ENCODE measurements around the gene DDR1.
"Not testable (repeated sequence)": the region's sequence is repeated elsewhere in the genome, so short reads cannot be mapped to it uniquely, and the experiment has no call there.

Gene DDR1

DNA sequence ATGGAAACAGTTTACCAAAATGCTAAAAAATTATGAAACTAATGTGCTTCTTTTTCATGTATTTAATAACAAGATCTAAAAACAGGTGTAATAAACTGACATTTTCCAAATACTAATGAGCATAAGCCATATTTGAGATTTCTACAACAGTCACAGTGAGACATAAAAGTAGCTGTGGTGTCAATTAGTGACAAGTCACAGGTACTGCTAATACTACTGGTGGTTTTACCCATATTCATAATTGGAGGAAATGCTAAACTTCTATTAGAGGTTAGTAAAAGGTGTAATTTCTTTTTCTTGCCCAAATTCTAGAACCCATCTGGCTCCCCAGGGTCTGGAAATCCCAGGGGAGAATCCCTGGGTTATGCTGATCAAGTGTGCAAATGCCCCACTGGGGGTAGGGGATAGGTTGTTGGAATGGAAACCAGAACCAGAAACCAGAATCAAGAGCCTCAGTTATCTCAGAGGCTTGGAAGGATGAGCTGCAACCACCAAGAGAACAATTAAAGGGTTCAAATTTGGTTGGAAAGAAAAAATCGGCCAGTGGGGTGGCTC is 16.6 kb downstream of the DDR1 start:
- no peak overlapping the region for H3K4me3 ChIP-seq (ENCODE audit: low read depth, low read length)
- no peak for DNase-seq (ENCODE audit: low read depth)
- in situ Hi-C loops (cut with HindIII; ENCODE audit: low sequenced_read_pairs) = no loop called here
- TF ChIP-seq CTCF (IDR thresholded peaks at IDR 0.05; ENCODE audit: low read depth, low read length, missing control alignments) = no peak

DNA sequence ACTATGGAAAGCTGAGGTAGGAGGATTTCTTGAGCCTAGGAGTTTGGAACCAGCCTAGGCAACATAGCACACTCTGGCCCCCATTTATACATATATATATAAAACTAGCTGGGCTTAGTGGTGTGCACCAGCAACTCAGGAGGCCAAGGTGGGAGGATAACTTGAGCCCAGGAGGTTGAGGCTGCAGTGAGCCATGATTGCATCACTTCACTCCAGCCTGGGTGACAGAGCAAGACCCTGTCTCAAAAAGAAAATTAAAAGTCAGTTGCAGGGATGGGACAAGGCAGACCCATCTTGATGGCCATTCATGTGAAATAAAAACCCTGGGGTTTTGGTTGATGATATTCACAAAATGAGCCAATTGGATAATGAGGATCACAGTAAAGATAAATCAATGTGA is 17.1 kb downstream of the DDR1 start:
- in situ Hi-C loops (cut with HindIII; ENCODE audit: low sequenced_read_pairs) = no loop called here
- H3K4me3 ChIP-seq (ENCODE audit: low read depth, low read length) = no peak overlapping the region
- no peak for TF ChIP-seq CTCF (IDR thresholded peaks at IDR 0.05; ENCODE audit: low read depth, low read length, missing control alignments)
- no peak for DNase-seq (ENCODE audit: low read depth)

GRCh38 chr6:30902196-30902595 is 17.9 kb downstream of the DDR1 start:
- in situ Hi-C loops (cut with HindIII; ENCODE audit: low sequenced_read_pairs); DNase-seq (ENCODE audit: low read depth); H3K4me3 ChIP-seq (ENCODE audit: low read depth, low read length): not testable (repeated sequence)

DNA sequence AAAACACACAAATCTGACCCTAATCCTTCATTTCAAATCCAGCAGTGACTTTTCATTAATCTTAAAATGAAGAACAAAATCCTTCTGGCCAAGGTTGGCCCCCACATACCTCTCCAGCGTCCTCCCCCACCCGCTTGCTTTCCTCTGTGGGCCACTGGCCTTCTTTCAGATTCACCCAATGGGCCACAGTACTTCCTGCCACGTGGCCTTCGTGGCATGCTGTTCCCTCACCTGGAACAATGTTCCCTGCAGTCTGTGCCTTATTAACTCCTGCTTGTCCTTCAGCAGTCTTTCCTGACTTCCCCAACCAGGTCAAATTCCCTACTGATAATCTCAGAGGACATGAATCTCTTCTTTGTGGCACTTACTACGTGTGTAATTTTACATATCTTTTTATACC is 18.4 kb downstream of the DDR1 start:
- no peak overlapping the region for H3K4me3 ChIP-seq (ENCODE audit: low read depth, low read length)
- no peak for TF ChIP-seq CTCF (IDR thresholded peaks at IDR 0.05; ENCODE audit: low read depth, low read length, missing control alignments)
- in situ Hi-C loops (cut with HindIII; ENCODE audit: low sequenced_read_pairs) = no loop called here
- DNase-seq (ENCODE audit: low read depth) = no peak

- H3K4me3 ChIP-seq (ENCODE audit: low read depth, low read length) = no peak overlapping the region
- no peak for DNase-seq (ENCODE audit: low read depth)
- in situ Hi-C loops (cut with HindIII; ENCODE audit: low sequenced_read_pairs) = no loop called here
- no peak for TF ChIP-seq CTCF (IDR thresholded peaks at IDR 0.05; ENCODE audit: low read depth, low read length, missing control alignments)
These were observed 18.9 kb downstream of the DDR1 start for GRCh38 chr6:30903236-30903635.

DNA sequence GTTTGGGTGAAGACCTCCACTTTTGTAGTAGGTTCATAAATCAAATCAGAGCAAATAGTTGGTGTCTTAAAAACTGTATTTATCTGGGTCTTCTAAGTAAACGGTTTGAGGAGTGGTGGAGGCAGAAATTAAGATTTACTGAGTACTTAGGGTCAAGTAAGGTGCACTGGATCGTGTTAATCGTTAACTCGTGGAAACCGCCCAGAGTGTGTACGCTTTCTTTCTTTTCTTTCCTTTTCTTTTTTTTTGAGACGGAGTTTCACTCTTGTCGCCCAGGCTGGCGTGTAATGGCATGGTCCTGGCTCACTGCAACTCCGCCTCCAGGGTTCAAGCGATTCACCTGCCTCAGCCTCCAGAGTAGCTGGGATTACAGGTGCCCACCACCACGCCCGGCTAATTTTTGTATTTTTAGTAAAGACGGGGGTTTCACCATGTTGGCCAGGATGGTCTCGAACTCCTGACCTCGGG is 23.0 kb downstream of the DDR1 start:
- in situ Hi-C loops (cut with HindIII; ENCODE audit: low sequenced_read_pairs) = not testable (repeated sequence)
- H3K4me3 ChIP-seq (ENCODE audit: low read depth, low read length) = peak overlapping the region; percentile 99

DNA sequence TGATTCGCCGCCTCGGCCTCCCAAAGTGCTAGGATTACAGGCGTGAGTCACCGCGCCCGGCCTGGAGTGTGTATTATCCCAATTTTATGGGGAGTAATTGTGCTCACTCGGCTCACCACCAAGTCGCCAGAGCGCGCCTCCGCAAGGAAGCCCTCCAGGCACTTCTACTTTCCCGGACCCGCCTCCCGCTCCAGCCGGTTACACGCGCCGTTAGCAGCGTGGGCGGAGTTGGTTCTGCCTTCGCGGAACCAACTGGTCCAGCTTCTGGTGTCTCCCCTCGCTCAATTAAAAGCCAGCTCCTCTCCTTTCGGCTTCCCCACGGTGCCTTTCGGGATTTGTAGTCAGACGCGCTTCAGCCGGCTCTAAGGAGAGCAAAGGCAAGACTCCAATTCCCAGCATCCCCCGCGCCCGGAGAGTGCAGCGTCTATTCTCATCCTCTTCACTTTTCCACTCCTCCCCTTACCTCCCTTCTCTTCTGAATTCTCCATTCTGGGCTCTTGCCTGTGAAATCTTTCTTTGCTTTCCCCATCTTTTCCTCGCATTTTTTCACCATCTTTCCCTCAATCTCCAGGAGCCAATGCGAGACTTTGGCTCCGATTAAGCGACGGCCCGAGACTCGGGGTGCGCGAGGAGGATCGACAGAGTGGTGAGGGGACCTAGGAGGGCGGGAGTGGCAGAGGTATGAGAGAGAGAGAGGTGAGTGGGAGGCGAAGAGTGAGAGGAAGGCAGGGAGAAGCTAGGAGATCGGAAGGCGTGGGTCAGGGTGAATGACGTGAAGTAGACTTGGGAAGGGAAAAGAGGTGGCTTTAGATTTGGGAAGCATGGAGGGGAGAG is 23.7 kb downstream of the DDR1 start, which contains the start of gene GTF2H4:
GTF2H4 (plus strand) TSS at position 450 of the 834 bp plus-strand sequence.
- TF ChIP-seq CTCF (IDR thresholded peaks at IDR 0.05; ENCODE audit: low read depth, low read length, missing control alignments) = no peak
- in situ Hi-C loops (cut with HindIII; ENCODE audit: low sequenced_read_pairs) = no loop called here
- H3K4me3 ChIP-seq (ENCODE audit: low read depth, low read length) = peak within 1 kb of the TSS; percentile 99
- peak; percentile 98 for DNase-seq (ENCODE audit: low read depth)

More for the DNA sequence above, 23.0 kb downstream of the DDR1 start:
- DNase-seq (ENCODE audit: low read depth) = not testable (repeated sequence)

Data from astrocyte of the cerebellum (primary cell).